HUDEP-2 (cell line): ENCODE measurements around the gene COL20A1.

Experiments used
- DNase-seq, 76 experiments: peaks; one replicate each; lab custom pipeline; 2025; ENCODE audit not compliant: unreplicated experiment in 76 of 76; lab: John Stamatoyannopoulos, UW

COL20A1 gene

DNA sequence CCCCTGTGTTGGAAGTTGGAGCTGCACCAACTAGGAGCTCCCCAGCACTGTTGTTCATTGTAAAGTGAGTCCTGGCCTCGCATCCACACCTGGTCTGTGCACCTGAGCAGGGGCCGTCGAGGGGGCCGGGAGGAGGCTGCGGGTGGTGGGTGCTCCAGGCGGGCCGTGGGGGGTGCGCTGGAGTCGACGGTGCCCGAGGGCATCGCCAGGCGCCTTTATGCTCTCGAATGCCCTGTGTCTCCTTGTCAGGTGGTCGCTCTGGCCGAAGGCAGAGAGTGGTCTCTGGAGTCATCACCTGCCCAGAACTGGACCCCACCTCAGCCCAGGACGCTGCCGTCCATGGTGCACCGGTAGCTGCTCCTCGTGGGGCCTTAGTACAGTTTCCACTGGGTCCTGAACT, 16.0 kb upstream of the COL20A1 start:
- no peak for DNase-seq

DNA sequence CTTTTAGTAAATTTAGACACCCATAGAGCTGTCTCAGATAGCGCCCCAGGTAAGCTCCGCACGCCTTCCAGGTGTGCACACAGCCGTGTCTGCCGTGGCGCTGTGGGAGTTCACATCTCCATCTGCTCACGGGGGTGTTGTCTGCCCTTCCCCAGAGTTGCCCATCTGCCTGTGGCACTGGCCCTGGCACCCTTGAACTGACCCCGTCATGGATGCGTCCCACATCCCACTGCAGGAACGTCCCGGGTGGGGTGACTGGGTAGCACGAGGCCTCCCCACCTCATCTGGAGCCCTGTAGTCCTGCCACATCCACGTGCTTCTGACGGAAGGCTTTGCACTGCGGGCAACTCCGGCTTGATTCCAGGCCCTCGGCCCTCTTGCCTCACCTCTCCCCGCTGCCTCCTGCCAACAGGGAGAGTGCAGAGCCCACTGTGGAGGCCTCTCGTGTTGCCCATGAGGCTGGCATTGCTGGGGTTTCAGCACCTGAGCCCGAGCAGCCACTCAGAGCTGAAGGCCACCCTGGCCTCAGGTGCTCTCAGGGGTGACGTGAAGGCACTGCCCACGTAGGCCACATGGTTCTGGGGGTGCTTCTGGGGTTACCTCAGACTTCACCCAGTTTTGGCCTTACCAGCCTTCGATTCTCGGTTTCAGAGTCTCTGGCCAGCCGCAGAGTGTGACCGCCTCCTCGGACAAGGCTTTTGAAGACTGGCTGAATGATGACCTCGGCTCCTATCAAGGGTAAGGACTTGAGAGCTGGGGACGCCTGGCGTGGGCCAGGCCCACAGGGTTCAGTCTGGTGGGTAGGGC, 15.3 kb upstream of the COL20A1 start:
- no peak for DNase-seq

- no peak for DNase-seq
These were observed 14.3 kb upstream of the COL20A1 start for GRCh38 chr20:63278661-63279060.

GRCh38 chr20:63279931-63280330, 13.1 kb upstream of the COL20A1 start:
- DNase-seq: no peak

DNA sequence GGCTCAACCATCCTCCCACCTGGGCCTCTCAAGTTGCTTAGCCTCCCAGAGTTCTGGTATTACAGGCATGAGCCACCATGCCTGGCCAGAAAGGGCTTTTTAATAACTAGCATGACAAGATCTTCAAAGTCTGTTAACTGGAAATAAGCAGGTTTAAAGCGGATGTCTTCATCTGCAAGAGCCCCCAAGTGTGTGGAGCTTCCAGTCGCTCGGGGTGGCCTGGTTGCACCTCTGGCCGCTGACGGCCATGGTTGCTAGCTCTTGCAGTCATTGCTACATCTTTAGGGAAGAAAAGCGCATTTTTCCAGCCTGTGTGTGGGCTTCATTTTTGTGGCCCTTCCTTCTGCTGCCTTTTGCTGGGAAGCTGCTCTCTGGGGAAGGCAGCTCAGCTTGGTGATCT, 12.6 kb upstream of the COL20A1 start:
- no peak for DNase-seq

DNA sequence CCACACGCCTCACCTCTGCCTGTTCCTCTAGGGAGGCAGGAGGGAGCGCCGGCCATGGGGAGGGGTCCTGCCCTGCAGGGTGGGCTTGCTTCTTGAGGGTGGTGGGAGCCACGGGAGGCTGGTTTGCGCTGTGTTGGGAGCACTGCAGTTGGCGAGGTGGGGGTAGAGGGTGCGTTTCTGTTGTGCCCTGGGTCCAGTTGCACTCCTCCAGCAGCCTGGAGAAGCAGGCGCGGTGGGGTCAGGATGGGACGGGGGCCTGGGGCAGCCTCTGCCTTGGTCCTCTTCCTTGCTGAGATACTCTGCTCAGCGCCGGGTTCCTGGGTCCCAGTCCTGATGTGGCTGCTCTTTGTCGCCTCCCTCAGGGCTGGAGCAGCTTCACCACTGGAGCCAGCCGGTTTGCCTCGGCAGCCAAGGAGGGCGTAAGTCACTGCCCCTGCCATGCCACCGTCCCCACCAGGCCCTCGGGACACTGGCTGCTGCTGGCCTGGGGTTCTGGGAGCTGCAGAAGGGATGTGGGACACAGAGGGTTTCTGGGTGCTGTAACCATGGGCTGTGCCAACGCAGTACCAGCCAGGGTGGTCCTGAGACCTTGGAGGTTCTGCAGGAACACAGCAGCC, 11.9 kb upstream of the COL20A1 start:
- DNase-seq: no peak

DNA sequence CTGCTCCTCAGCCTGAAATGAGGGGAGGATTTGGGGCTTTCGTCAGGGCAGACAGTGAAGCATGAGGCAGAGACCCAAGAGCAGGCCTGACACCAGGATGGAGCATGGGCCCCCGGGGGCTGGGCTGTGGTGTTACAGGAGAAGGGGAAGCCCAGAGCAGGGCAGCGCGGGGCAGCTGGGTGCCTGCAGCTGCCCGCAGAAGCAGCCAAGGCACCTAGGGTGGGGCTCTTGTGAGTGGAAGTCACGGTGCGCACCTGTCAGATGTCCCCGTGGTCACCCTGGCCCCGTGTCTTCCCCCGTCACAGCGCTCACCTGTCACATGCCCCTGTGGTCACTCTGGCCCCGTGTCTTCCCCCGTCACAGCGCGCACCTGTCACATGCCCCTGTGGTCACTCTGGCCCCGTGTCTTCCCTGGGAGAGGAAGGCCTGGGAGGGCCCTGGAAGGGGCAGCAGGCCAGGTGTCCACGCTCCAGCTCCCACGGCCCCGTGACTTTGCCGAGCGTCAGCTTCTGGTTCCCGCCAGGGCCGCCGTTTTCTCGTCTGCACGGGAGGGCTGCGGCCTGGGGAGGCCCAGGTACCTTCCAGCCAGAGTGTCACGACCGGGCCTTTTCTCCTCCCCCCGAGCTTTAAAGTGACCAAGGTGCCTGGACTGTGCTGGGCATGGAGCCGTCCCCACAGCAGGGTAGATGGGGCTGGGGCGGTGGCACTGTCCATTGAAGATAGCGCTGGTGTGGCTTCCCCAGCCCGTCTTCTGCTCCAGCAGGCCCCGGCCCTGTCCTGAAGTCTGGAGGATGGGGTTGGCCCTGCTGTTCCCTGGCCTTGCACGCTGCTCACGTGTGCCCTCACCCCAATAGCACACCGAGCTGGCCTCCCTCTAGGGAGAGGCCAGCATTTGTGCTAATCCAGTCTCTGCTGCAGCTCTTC, 11.0 kb upstream of the COL20A1 start:
- no peak for DNase-seq

DNA sequence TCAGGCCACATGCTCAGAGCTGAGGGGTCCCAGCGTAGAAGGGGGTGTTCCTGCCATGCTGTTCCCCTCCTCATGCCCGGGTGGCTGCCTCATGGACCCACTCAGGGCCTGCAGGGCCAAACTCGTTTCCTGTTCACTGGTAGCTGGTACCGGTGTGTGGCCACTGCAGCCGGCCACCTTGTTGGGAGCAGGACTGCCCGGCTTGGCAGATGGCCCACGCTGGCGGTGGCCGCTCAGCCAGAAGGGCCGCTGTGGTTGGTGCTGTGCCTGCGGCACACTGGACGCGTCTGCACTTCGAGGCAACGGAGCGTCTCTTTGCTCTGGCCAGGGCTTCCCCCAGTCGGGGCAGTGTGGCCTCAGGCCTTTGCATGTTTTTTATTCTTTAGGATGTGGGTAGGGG, 10.0 kb upstream of the COL20A1 start:
- no peak for DNase-seq

DNA sequence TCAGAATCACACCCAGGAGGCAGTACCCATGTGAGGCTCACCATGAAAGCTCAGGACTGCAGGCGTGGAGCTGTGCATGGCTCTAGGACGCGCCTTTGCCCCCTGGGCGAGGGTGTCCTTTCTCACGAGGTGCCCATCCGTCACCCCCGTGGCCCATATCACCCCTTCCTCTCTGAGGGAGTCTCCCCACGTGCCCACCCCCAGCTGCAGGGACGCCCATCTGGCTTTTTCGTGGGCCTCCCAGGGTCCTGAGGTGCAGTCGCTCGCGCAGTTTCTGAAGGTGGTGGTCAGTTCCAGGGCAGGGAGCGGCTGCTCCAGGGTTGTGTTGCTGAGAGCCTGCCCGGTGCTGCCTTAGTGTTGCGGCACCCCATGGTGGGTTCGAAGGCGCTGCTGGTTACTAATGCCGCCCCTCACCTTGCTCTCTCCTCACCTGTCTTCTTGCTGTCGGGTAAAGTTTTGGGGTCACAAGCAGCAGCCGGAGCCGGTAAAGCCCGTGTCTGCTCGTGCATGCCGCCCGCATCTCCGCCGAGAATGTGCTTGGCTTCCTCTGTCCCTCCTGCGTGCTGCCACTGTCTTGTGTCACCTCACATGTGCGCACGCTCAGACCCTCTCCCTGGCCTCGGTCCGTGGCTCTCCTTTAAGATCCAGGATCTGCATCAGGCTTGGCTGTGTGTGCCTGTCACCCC, 9.4 kb upstream of the COL20A1 start:
- no peak for DNase-seq

DNA sequence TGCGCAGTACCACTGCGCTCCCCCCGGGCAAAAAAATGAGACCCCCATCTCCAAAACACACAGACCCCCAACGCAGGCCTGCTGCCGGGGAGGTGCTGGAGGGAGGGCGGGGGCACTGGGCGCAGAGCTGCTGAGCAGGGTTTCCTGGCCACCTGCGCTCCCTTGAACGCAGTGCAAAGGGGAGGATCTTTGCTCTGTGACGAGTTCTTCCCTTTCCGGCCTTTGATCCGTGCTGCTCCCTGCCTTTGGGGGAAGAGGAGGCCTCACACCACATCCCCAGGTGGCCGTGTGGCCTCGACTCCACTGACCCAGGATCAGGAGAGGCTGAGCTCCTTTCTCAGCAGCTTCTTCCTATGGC, 8.9 kb upstream of the COL20A1 start:
- DNase-seq: no peak

- no peak for DNase-seq
These were observed 8.4 kb upstream of the COL20A1 start for GRCh38 chr20:63284544-63284949.

- no peak for DNase-seq
These were observed 7.9 kb upstream of the COL20A1 start for GRCh38 chr20:63284981-63285524.

GRCh38 chr20:63285636-63286615, 7.1 kb upstream of the COL20A1 start:
- DNase-seq: no peak

- no peak for DNase-seq
These were observed 5.9 kb upstream of the COL20A1 start for GRCh38 chr20:63286781-63287696.

- no peak for DNase-seq
These were observed 5.0 kb upstream of the COL20A1 start for GRCh38 chr20:63287697-63288580.

- no peak for DNase-seq
These were observed 4.3 kb upstream of the COL20A1 start for GRCh38 chr20:63288581-63289251.
